HG03575 (cell line): ENCODE results near the gene LRRC1.

Source experiments
- ATAC-seq: cut with Tn5 transposase; IDR thresholded peaks from one replicate; pipeline ENCODE4 v1.9.1; 2021; ENCODE audit not compliant: unreplicated experiment, insufficient number of reproducible peaks, low FRiP score; ENCODE audit errors: extremely low read depth

The LRRC1 gene

DNA sequence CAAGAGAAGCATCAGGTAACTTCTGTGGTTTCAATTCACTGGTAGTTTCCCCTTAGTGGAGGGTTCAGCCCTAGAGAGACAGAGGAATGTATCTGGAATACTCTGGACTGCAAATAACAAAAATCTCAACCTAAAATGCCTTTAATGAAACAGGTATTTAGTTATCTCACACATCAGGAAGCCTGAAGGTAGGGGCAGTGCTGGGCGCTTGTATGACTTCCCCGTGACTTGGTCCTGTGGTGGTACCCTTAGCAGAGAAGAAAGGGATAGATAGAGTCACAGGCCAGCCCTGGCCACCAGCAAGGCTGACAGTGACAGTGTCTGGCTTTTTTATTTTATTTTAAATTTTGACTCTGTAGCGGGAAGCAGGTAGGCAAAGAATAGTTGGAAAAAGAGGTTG is 14.9 kb downstream of the LRRC1 start:
- ATAC-seq: no peak

DNA sequence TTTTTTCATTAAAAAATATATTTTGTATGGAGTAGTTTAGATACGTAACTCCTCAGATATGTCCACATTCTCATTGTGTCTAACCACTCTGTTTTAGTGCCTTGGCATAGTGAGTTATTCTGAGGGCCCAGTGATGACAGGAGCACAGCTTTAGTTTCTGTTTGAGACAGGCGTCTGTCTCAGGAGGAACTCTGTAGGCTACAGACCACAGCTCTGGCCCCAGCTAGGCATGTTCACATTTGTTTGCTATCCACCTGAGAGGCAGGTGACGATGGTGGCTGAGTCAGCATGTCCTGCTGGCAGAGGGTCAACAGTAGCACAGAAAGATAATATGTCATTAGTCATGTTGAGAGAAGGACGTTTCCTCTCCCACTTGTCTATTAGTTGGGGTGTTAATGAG is 16.3 kb downstream of the LRRC1 start:
- ATAC-seq: peak; percentile 75

DNA sequence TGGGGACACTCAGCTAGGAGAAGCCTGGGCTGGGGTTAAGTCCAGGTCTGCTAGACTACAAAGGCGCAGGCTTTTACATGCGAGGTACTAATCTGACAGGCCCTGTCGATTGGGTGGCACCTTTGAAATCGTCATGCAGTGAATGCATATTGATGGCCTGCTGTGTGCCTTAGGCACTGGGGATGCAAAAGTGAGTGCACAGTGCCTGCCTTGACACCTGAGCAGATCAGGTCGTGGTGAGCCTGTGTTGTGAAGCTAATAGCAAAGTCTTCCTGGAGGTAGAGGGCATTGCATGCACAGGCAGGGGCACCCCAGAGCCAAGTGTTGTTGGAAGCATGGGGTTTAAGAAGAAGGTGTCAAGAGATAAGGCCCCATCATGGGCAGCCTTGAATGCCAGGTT is 16.9 kb downstream of the LRRC1 start:
- no peak for ATAC-seq

DNA sequence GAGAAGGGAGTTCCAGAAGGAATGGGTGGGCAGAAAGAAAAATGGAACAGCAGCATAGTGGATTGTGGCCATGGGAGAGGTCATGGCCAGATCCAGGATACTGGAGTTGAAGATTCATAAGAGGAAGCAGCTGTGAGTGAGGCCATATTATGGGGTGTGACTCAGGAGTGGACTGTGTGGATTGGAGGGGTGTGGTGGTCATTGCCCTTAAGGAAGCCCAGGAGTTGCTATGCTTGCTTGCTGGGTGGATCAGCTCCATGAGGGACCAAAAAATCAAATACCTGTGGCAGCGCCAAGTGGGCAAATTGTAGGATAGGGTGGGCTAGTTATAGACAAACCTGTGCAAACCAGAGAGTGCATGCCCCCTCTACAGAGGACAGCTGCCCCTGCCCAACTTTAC is 18.3 kb downstream of the LRRC1 start:
- no peak for ATAC-seq

DNA sequence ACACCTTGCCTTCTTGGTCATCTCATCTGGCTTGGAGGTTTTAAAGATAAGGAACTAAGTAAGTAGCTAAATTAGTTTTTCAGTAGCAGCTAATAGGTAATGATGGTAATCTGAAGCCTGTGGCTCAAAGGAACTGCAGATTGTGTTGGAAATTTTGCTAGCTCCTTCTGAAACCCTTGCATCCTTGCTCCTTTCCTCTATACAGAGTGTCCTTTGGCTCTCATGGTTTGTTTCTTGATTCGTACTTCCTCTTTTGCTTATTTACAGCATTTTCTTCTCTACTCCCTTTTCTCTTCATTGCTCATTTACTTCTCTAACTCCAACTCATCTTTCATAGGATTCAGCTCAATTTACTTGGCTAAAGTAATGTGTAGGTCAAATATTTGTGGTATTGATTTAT is 19.0 kb downstream of the LRRC1 start:
- ATAC-seq: no peak

DNA sequence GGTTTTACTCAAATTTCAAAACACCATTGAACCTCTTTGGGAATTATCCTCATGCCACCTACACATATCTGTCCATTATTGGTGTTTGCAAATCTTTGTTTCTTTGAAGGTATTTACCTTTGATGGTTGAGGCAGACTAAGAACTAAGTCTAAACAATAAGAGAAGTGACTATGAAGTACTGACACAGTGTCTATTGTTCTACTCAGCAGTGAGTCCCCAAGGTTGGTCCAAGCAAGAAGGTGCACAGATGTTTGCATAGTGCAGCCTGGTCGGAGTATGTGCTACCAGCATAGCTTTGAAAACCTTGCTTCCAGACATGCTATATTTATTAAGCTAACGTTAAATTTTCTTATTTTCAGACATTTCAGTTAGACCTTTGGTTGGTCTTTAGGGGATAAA is 19.5 kb downstream of the LRRC1 start:
- no peak for ATAC-seq

DNA sequence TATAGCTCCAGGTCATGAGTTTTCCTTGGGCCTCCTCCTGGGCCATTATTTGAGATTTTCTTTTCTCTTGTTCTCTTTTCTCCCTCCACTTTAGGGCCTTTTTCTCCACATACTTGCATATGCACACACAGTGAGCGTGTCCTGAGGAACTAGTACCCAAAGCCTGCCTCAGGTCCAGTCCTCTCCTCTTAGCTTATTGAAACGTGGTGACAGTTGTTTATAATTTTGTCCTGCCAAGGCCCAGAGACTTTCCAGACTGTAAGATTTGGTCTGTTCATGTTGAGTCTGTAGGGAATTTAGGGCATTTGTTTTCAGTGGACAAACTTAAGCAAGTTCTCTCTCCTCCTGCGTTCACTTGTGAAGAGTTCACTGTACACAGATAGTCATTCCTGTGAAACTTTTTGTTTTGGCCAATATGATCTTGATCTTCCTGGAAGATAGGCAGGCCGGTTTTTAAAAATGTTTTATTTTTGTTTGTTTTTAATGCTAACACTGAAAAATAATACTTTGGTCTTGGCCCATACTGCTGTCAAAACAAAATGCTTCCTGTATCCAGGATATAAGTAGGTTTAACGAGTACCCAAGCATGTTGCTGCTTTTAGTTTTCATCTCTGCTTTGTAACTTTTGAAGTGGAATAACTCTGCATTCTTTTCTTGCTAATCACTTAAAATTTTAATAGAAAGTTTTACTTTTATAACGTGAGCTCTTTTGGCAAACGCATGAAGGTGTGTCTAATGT is 20.7 kb downstream of the LRRC1 start:
- ATAC-seq: no peak

DNA sequence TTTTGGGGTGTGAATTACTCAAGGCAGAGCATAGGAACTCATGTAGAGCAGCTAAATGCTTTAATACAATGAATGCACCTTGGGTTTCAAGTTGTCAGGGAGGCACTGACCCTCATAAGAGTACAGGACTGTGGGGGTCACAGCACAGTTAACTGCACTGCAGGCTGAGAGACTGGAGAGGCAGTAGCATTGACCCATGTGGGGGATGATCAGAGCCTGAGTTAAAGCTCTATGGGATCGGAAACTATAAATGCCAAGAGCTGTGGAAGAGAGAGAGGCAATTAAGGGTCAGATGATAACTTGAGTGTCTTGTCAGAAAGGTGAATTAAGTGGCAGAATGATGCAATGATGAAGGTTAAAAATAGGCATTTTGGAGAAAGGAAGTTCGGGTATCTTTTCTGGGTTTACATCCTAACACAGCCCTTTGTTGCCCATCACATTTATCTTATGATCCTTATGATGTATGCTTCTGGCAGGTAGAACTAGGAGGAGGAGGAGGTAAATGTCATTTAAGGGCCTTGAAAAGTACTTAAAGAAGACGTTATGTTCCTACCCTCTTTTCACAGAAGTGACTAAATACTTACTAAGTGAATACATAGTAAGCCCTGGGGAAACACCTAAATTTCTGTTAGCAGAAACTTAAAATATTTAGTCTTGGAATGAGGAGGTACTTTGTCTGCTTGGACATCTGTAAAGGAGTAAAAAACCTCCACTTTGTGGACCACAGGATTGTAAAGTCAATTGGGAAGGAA is 24.2 kb downstream of the LRRC1 start:
- ATAC-seq: no peak

DNA sequence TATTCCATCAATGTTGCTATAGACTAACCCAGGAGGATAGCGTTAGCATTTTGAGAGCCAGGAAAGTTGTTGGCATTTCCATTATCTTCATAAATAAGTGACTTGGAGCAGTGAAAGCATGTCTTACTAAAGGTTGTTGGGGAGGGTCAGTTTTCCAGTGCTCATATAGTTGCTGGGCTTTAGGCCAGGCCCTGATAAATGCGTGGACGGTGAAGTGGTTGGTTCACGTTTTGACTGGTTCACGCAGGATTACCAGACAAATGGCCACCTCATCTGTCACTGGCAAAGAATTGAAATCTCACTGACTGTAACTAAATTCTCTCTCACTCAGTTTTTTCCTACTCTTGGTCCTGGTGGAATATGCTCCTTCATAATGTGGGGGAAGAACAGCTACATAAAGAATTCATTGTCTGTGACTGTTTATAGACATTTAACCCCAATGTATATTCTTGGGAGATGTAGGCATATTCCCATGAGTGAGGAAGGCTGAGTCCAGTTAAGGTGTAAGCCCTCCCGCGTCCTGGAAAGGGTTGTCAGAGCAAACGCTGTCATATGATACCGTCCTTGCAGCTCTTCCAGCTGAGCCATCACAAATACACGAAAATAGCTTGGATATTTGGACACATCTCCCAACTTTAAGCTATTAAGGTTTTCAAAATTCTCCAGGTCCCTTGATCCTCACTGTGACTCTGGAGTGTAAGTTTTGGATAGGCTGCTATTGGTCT is 27.8 kb downstream of the LRRC1 start:
- no peak for ATAC-seq

DNA sequence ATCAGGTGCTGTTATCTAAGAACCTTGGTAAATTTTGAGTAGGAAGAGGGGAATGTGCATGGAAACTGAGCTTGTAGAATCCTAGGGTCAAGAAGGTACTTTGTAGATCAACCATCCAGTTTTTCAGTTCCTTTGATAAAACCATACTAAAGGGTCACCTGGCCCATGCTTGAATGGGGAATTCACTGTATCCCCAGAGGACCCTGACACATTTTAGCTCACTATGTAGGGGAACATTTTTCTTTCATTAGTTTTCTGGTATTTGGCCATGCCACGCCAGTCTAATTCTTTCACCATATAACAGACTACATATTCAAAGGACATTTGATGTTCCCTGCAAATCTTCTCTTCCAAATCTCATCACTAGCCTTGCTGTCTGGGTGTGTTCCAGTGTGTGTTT is 29.9 kb downstream of the LRRC1 start:
- ATAC-seq: no peak

DNA sequence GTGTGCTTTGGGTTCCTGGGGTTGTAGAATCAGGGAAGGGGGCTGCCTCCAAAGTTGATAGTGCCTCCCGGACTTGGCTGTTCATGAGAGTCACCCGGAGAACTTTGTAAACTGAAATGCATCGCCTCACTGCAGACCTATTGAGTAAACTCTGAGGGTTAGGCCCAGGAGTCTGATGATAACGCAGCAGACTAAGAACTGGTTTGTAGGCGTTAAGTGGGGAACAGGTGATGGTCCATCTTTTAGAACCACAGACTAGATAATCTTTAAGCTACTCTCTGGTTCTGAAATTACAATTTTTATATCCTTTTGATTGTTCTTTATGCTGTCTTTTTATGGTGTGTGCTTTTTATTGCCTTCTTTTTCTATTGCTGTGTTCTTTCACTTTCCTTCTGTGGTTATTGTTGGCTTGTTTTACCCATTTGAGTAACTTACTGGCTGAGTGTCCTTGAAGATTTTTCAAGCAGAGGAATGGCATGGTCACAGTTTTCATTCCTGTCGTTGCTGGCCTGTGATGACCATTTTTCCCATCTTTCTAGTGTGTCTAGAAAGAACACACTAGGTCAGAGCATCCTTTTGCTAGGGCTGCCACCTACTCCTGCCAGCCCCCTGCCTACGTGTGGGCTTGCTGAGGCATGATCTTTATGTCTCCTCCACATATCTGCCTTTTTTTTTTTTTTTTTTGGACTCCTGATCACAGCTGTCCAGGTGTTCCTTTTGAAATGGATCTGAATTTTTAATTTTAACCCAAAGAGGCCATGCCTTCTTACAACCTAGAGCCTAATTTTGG is 30.9 kb downstream of the LRRC1 start:
- ATAC-seq: no peak

DNA sequence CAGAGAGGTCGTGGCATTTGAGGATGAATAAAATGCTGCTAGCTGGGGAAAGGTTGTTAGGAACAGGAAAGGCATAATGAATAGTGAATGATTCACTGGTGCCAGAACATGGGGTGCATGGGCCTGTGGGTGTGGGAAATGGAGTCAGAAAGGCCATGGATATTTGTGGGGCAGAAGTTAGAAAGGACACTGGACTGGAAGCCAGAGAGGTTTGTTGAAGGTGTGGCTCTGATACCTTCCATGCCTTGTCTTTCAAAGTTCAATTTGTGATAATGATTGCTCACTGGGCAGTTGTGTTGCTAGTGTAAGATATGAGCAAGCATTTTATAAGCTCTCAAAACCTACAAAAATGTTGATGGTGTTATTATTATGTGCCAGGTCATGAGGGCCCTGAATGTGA is 32.7 kb downstream of the LRRC1 start:
- no peak for ATAC-seq

DNA sequence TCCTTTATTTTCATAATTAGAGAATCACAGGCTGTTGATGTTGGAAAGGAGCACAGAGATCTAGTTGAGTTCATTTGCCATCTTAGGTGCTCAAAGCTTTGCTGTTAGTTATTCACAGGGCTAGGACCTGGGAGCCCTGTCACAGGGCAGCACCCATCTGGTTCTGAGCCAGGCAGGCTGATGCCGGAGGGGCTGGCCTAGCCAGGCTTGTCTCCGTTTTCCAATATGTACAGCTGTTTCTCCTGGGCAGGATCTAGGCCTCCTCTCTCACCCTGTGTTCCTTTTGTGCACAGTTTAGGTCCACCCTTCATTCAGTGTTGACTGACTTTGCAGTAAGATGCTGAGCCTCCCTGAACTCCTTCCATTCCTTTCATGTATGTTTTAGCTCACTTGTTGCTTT is 33.4 kb downstream of the LRRC1 start:
- ATAC-seq: no peak

DNA sequence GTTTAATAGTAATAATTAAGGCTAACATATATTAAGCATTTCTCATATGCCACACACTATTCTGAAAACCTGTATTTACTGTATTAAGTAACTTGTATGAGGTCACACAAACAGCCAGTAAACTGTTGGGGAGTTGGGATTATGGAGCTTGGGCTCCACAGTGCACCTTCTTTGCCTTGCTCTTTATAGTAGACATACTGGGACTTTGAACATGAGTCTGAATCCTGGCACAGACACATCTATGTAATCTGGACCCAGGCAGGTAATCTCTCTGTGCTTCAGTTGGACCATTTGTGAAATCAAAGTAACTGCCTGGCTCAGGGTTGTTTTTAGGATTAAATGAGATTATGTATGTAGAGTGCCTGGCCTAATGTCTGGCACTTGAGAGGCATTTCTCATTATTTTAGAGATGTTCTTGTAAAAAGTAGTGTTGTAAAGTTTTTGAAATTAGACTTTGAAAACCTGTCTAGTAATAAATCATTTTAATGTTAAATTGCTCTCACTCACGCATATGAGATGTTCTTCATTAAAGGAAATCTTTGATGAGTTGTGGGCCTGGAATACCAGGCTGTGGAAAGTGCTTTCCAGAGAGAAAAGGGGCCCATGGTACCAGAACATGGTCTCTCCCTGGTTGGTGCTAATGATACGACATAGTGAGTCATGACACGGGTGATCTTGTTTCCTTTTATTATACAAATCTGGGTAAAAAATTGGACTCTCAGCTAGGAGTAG is 34.3 kb downstream of the LRRC1 start:
- no peak for ATAC-seq

DNA sequence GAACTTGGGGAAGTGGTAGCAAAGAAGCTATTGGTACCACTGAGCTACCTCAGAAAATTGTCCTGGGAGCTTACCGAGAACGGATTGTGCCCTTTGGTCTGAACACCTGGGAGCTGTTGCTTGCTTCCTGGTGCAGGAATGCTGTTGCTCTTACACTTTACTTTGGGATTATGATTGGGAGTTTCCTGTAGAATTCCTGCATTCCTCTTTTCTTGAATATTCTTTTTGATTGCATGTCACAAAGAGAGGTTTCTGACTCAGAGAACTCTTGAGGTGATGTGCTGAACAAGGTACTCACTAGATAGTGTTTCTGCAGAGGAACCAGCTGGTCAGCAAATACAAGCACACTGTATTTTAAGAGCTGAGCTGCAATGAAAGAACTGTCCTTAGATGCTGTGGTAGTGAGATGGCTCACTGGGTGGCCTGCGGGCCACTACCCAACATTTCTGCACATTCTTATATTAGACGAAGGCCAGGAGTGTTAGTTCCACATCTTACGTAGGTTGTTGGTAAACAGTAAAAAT is 35.0 kb downstream of the LRRC1 start:
- ATAC-seq: no peak

DNA sequence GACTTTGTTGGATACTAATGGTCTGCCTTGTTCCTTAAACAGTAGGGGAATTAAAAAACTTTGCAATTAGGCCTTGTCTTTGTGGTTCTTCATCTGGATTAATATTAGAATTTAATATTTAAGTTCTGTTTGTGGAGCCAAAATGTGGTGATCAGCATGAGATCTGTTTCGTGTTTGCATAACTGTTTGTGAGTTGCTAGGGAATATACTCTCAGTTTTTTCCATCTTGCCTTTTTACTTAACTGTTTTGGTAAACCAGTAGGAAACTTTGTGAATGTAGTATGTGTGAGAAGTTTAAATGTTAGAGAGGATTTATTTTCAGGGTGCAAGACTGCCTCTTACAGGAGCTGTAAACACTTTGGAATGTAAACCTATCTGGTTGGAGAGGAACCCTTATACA is 35.6 kb downstream of the LRRC1 start:
- no peak for ATAC-seq

DNA sequence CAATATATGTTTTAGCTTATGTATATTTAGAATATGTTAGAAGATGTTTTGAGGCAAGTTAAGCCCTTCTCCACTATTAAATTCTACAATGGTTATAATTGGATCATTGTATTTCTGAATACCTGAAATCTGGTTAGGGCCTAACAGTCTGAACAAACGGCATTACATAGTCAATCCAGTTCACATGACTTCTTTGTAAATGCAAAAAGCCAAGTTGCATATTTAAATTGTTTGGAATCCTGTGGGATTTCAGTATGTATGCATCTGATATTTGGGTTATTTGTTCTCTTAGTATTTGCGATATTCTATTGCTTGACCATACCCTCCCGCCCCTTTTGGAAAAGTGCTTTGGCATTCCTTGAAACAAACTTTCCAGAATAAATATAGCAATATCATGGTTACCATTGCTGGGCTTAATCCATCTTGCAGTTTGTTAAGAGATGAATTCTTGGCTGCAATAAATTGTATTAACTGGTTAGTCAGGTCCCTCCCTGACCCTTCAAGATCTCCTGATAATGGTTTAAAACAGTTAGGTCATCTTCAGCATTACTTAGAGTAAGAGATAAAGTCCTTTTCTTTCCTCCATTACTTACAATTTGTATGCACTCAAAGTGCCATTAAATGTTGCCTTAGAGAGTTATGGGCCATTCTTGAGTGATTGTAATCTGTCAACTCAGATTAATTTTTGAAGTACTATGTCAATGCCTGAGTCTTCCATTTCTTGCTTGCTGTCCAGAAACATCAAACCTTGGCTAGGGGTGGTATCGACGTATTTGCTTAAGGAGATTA is 36.5 kb downstream of the LRRC1 start:
- ATAC-seq: no peak
